A204.1 (cell line): ENCODE data around the gene SAT2.
"Not testable (repeated sequence)": the region's sequence is repeated elsewhere in the genome, so short reads cannot be mapped to it uniquely, and the experiment has no call there.

Source experiments
- FAIRE-seq: peaks from 2 replicates; lab custom pipeline; 2012; peaks lifted over from hg19 to GRCh38; lab: Jason Lieb, UNC

SAT2 gene

DNA sequence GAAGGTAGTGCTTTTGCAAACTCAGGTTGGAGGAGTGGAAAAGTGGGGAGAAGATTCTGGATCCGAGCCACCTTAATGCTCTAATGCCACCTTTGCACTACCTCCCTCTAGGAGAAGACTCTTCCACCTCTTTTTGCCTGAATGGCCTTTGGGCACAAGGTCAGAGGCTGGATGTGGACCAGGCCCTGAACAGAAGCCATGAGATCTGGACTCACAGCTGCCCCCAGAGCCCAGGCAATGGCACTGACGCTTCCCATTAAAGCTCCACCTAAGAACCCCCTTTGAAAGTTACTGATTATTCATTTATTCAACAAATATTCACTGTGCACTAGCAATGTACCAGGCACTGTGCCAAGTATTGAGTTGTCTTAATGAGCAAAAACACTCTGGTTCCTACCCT lies 5.5 kb upstream of the SAT2 start:
- no peak for FAIRE-seq

DNA sequence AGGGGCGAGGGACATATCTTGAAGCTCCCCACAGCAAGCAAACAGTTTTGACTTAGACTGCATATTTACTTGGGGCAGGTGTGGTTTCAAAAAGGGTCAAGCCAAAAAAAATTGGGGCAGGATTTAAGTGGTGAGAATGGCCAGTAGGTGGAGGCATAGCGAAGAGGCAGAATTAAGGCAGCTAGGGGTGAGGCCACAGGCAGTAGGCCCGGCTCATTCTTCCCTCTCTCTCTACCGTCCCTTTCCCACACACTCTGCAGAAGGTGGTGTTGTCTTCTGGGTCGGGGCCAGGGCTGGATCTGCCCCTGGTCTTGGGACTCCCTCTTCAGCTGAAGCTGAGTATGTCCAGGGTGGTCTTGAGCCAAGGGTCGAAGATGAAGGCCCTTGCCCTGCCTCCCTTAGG lies 4.9 kb upstream of the SAT2 start:
- no peak for FAIRE-seq

DNA sequence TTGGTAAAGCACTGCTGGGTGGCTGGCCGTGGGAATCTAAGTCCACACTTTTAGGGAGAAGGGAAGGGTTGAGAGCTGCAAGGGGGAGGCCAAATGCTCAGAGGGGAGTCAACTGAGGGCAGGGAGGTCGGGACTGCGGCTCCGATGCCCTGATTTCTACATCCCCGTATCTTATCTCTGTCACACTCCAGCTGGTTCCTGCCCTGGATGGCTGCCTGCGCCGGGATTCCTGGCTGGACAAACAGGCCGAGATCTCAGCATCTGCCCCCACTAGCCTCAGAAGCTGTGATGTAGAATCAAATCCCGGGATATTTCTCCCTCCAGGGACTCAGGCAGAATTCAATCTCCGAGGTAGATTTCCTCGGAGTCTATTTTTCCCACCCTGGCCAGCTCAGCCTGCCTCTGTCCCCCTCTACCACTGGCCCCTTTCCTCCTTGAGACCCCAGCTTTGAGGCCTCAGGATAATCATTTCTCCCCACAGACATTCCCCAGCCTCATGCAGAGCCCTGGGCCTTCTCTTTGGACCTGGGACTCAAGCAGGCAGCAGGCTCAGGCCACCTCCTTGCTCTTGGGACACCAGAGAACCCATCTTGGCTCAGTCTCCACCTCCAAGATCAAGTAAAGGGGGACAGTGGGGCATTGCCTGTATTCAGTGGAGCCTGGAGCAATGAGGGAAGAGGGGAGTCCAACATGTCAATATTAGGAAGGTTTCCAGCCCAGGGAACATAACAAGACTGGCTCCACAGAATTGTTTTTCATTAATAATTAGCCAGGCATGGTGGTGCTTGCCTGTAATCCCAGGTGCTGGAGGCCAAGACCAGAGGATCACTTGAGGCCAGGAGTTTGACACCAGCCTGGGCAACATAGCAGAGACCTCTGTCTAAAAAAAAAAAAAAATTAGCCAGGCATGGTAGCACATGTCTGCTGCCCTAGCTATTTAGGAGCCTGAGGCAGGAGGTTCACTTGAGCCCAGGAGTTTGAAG lies 4.1 kb upstream of the SAT2 start:
- no peak for FAIRE-seq

DNA sequence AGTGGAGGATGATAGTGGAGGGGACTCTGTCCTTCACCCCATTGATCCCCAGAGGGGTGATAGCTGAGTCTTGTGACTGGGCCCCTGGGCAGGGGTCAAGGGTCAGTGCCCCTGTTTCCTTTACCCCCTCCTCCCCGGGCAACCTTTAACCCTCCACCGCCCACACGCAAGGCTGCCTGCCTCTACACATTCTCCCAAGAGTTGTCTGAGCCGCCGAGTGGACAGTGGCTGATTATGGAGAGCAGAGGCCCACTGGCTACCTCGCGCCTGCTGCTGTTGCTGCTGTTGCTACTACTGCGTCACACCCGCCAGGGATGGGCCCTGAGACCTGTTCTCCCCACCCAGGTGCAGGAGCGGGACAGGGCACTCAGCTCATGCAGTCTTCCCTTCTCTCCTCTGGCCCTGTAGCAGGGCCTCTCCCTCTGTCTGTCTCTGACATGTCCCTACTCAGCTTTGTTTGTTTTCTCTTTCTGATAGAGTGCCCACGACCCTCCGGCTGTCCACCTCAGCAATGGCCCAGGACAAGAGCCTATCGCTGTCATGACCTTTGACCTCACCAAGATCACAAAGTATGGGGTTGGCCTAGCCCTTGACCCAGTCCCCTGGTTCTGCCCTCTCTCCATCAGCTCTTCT lies 2.4 kb upstream of the SAT2 start, which contains the start of gene SHBG:
TSS of gene SHBG (plus strand) at position 197 of the 633 bp plus-strand sequence. CDS start at position 235, 38 bp downstream.
- no peak for FAIRE-seq

DNA sequence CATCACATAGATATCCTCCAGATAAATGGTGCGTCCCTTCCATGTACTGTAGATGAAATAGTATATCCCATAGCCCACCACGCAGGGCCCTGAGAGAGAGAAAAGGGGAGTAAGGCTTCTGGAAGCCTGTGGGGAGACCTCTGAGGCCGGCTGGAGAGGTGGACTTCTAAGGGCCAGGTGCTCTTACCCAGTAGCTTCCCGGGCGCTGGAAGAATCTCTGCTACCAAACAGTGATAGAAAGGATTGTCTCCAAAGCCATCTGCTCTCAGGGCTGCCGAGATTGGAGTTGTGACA lies 718 bp downstream of the SAT2 start:
- FAIRE-seq = no peak

DNA sequence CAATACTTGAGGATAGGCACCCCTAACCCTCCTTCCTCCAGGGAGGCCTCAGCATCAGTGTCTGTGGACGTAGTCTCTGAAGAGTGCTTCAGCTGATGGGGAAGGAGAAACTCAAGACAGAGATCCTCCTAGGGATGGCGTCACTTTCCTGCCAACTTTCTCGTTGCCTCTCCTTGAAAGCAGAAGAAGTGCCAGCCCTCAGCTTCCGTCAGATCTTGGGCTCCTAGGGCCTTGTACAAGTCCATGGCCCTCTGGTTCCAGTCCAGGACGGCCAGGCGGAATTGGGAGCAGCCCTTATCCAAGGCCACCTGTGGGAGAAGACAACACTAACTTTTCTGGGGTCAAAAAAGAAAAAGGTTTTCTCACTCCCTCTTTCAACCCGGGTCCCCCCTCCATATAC lies 1.3 kb downstream of the SAT2 start:
- no peak for FAIRE-seq

DNA sequence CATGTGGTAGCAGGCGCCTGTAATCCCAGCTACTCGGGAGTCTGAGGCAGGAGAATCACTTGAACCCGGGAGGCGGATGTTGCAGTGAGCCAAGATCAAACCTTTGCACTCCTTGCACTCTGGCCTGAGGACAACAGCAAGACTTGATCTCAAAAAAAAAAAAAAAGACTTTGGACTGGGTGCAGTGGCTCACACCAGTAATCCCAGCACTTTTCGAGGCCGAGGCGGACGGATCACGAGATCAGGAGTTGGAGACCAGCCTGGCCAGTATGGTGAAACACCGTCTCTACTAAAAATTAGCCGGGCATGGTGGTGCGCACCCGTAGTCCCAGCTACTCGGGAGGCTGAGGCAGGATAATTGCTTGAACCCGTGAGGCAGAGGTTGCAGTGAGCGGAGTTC lies 1.9 kb downstream of the SAT2 start:
- not testable (repeated sequence) for FAIRE-seq

DNA sequence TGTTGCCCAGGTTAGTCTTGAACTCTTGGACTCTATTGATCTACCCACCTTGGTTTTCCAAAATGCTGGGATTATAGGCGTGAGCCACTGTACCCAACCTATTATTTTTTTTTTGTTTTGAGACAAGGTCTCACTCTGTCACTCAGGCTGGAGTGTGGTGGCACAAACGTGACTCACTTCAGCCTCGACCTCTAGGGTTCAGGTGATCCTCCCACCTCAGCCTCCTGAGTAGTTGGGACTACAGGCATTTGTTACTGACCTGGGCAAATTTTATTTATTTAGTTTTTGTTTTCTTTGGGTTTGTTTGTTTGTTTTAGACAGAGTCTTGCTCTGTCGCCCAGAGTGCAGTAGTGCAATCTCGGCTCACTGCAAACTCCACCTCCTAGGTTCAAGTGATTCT lies 4.0 kb downstream of the SAT2 start:
- FAIRE-seq = no peak

DNA sequence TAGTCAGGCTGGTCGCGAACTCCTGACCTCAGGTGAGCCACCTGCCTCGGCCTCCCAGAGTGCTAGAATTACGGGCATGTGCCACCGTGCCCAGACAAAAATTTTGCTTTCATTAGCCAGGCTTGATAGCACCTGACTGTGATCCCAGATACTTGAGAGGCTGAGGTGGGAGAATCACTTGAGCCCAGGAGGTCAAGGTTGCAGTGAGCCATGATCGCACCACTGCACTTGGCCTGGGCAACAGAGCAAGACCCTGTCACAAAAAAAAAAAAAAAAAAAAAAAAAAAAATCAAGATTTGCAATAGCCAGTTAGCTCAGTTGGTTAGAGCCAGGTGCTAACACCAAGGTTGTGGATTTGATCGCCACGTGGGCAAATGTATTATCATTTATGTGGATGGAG lies 6.8 kb downstream of the SAT2 start:
- FAIRE-seq = no peak

DNA sequence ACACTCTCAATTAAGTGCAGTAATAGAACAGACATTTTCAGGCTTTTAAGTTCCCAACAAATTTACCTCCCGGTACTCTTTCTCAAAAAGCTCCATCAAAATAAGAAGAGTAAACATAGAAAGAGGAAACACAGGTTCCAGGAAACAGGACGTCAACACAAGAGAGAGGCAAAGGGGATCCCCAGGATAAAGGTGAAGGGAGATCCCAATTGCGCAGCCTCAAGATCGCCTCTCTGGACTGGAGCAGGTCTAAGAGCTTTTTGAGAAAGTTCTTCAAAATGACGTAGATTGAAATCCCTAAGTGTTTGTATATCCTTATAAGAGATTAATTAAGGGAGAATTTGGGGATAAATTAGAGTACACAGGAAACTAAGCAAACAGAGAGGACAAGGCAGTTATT lies 9.0 kb downstream of the SAT2 start:
- FAIRE-seq = no peak

DNA sequence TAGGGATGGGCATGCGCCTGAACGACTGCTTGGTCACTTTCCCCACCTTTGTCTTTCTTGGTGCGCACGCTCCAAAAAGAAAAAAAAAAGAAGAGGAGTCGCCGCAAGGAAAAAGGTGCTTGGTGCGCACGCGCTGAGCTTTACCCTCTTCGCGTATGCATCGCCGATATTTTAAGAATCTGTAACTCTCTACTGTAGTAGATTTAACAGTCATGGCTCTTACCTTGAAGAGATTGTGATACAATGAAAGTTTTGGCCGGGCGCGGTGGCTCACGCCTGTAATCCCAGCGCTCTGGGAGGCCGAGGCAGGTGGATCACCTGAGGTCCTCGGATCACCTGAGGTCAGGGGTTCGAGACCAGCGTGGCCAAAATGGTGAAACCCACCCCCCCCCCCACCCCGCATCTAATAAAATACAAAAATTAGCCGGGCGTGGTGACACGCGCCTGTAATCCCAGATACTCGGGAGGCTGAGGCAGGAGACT lies 12.3 kb downstream of the SAT2 start:
- FAIRE-seq = no peak

DNA sequence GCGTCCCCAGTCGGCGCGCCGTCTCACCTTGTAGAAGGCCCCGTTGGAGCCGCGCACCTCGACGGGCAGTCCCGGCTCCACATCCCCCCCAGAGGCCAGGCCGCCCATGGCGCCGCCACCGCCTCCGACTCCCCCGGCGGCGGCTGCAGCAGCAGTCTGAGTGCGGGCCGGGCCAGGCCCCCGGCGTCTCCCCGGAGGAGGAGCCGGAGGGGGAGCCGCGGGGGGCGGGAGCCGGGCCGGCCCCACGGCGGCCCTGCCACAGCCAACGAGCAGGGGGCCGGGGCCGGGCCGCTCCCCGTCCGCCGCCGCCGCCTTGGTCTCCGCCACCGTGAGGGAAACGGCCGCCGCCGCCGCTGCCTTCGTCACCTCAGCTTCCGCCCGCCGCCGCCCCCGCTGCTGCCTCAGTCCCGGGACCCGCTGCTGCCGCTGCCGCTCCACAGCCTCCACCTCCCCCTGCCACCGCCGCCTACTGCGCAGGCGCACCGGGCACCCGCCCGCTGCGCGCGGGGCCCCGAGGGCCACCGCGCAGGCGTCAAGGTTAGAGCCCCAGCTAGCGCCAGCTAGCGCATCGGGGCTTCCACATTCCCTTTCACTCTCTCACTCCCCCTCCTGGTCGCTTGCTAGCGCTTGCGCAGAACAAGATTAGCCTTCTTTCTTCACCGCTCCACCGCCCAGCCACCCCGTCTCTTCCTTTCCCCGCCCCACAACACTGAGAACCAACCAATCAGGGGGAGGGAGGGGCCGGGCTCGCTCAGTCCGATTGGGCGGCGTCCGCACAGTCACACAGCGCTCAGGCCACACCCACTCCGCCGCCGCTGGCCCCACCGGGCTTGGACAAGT lies 13.0 kb downstream of the SAT2 start, which contains the start of gene FXR2:
TSS of gene FXR2 (minus strand) at position 473 of the 840 bp plus-strand sequence. CDS start at position 108, 365 bp downstream.
- FAIRE-seq = peak; percentile 97

DNA sequence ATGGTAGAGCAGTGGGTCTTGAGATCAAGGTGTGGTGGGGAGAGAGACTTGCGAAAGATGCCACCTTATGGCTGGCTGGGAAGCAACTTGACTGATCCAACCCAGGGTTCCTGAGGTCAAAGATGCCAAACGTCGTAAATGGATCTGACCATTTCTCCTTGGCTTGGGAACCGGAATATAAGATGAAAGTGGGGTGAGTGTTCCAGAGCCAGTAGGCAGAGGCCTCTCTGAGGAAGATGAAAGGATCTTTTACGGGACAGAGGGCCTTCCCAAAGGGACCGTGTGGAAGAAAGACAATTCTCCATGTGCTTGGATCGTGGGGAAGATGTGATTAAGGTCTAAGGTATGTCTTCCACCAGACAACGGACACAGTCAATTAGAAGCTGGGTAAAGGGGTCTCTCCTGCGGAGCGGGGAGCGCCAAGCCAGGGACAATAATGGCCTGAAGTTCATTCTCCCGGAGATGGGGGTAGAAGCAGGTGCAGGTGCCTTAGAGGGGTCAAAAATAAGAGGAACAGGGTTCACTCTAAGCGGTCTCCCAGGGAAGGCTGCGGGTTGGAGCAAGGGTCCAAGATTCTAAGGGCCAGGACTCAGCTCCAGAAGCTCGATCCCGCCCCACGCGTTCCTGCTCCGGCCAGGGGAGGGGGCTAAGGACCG lies 13.7 kb downstream of the SAT2 start:
- no peak for FAIRE-seq

DNA sequence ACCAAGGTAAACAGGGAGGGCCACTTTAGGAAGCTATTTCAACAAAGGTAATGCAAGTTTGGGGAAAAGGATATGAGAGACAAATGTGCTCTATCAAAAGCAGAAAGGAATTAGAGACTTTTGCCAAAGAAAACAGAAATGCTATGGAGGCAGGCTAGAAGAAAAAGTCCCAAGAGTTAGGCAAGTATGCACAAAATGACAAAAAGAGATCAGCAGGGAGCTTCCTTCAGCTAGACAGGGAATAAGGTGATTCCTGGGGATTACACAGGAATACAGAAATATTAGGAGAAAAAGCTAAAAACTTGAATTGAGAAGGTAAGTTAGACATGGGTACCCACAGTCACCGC lies 15.4 kb downstream of the SAT2 start:
- FAIRE-seq = no peak

DNA sequence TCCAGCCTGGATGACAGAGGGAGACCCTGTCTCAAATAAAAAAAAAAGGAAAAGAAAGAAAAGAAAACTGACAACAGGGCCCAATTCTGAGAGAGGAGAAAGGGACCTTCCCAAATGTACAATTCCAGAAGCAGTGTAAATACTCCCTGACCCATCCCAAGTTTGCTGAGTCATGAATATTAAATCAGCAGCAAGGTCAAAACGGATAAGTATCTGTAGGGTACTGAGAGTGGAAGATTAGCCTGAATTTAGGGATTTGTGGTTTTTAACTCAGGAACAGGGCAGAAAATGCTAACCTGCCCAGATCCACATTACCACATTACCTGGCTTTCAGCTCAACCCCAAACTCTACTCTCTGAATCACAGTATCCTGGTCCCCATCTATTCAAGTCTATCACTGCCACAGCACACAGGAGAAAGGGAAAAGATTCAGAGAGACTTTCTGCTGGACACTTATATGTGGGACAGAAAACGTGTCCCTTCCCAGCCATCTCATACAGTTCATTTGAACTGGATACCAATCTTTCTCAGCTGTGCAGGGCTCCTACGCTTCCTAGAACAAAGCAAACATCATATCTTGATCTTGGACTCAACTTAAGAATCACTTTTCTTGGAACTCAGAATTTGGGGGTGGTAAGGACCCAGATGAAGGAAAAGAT lies 15.9 kb downstream of the SAT2 start:
- FAIRE-seq = no peak

DNA sequence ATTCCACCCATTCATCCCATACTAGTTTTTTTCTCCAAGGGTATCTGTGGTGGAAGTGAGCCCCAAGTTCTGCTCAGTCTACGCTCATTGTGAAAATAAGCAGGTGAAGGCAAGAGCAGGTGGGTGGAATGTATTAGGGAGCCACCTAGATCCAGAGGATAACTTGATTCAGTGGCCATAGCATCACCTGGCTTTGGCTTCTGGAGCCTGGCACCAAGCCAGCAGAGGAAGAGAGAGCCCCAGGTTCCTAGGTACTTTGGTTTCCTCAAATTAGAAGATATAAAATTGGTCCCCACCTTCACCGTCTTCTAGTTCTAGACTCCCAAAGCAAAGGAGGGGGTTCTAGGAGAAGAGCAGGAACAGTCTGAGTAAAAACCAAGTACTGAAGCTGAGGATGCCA lies 17.0 kb downstream of the SAT2 start:
- no peak for FAIRE-seq

DNA sequence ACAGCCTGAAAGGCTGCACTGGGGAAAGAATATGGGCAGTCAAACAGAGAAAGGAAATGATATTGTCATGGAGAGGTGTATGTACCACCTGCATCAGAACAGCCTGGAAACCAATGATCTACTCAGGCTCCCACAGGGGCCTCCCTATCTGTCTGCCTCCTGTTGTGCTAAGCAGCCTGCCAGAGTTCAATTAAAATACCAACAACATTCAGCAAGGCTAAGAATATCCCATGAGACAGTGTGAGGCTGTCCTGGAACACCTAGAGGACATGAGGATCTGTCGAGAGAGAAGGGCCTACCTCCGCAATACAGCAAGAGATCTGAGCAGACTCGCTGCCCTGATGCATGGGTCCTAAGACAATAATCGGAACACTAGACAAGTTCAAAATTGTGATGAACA lies 21.3 kb downstream of the SAT2 start:
- no peak for FAIRE-seq

DNA sequence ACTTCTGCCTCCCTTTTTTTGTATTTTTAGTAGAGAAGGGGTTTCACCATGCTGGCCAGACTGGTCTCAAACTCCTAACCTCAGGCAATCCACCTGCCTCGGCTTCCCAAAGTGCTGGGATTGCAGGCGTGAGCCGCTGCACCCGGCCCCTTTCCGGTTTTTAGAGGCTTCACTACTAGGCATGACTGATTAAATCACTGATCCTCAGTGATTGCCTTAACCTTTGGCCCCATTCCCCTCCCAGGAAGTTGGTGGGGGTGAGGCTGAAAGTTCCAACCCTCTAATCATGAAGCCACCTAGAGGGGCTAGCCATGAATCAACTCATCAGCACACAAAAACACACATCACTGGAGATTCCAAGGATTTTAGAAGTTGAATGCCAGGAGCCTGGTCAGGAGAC lies 30.1 kb downstream of the SAT2 start:
- FAIRE-seq = not testable (repeated sequence)

DNA sequence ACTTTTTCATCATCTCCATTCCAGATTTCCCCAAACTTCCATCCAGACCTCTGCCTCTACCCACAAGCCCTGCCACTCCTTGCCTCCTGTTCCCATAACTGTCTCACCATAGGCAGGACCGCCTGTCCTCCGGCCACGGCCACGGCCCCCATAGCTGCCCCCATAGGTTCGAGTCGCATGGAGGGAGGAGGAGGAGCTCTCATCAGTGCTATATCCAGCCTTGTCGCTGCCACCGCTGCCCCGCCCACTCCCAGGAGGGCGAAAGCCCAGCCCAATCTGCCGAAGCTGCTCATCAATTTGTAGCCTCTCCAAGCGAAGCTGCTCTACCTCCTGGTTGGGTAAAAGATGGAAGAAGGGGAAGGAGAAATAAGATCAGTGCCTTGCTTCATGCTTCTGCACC lies 34.3 kb downstream of the SAT2 start:
- FAIRE-seq = no peak

DNA sequence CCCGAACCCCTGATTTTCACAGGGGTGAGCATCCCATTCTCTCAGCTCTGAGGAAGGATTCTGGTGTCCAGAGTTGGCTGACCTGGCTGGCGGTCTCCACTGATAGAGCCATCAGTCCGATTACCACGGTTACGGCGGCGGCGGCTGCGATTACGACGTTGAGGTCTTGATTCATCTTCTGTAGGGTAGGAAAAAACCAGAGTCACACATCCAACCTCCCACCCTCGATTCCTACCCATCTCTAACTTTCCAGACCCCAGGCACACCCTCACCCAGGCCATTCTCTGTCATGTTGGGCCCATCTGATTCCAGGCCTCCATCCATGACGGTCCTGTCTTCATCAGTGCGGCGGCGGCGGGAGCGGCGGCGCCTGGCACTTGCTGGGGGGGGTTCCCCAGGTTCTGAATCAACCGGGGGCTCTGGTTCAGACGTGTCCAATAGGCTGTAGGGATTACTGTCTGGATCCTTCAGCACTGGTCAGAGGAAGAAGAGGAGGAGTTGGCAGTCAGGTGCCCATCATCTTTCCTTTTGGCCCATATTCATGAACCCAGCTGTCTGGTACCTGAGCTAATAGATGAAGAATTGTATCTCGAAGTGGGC lies 35.1 kb downstream of the SAT2 start:
- no peak for FAIRE-seq

DNA sequence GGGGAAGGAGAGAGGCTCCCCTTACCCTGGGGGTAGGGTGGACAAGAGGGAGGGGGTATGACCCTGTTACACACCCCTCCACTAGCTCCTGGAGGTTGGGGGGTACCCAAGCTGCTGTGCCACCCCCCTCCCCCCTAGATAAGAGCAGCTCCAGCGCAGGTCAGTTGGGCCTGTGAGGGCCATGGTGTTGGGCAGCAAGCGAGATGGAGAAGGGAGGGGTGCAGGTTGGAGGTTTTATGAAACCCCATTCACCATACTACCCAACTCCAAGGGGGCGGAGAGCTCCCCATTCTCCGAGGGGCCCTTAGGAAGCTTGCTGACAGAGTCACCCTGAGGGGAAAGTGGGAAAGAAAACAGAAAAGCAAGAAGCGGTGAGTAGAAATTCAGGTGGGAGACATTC lies 36.0 kb downstream of the SAT2 start:
- FAIRE-seq = no peak
